GM12875 (cell line): ENCODE measurements around the gene TPI1.

ENCODE experiments used
- H3K4me3 ChIP-seq: one replicate; pipeline ENCODE4 v1.5.1; 2011; ENCODE audit warnings: low read depth, low read length, control low read depth
- TF ChIP-seq, protein P1 (sequence below): IDR thresholded peaks from 2 replicates; pipeline ENCODE4 v1.5.1; 2011; ENCODE audit warnings: low read depth, mild to moderate bottlenecking, control low read depth, inconsistent platforms, low read length, moderate library complexity, borderline replicate concordance; ENCODE audit not compliant: insufficient read depth

TPI1 gene

GRCh38 chr12:6867413-6868210, at the start of gene TPI1:
Gene TPI1 (plus strand): TSS chr12:6867531. CDS start chr12:6867567, 36 bp downstream.
- peak within 1 kb of the TSS; percentile 99 for H3K4me3 ChIP-seq
- TF ChIP-seq, protein P1, sequence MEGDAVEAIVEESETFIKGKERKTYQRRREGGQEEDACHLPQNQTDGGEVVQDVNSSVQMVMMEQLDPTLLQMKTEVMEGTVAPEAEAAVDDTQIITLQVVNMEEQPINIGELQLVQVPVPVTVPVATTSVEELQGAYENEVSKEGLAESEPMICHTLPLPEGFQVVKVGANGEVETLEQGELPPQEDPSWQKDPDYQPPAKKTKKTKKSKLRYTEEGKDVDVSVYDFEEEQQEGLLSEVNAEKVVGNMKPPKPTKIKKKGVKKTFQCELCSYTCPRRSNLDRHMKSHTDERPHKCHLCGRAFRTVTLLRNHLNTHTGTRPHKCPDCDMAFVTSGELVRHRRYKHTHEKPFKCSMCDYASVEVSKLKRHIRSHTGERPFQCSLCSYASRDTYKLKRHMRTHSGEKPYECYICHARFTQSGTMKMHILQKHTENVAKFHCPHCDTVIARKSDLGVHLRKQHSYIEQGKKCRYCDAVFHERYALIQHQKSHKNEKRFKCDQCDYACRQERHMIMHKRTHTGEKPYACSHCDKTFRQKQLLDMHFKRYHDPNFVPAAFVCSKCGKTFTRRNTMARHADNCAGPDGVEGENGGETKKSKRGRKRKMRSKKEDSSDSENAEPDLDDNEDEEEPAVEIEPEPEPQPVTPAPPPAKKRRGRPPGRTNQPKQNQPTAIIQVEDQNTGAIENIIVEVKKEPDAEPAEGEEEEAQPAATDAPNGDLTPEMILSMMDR: no peak

DNA sequence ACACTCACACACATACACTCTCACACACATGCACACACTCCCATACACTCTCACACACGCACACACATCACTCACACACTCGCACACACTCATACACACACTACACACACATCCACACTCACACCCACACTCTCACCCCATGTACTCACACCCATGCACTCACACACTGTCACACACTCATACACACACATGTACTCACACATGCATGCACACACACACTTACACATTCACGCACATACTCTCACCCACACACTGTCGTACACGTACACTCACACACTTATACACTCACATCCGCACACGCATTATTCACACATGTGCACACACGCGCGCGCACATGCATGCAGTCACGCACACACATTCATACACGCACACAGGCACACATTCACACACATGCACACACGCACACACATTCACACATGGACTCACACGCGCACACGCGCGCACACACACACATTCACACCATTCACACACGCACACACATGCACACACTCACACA, 49.6 kb upstream of the TPI1 start:
- TF ChIP-seq, protein P1: no peak
- H3K4me3 ChIP-seq: no peak overlapping the region

- TF ChIP-seq, protein P1: no peak
- no peak overlapping the region for H3K4me3 ChIP-seq
Observed at GRCh38 chr12:6818222-6818621, 49.1 kb upstream of the TPI1 start.

- no peak overlapping the region for H3K4me3 ChIP-seq
Observed at GRCh38 chr12:6818645-6819044, 48.7 kb upstream of the TPI1 start.

GRCh38 chr12:6819106-6820030, 48.0 kb upstream of the TPI1 start:
- H3K4me3 ChIP-seq: no peak overlapping the region

More at GRCh38 chr12:6818645-6819044, 48.7 kb upstream of the TPI1 start:
- TF ChIP-seq, protein P1: no peak

GRCh38 chr12:6820166-6820565, 47.2 kb upstream of the TPI1 start:
- TF ChIP-seq, protein P1: no peak
- H3K4me3 ChIP-seq: no peak overlapping the region

More at GRCh38 chr12:6819106-6820030, 48.0 kb upstream of the TPI1 start:
- TF ChIP-seq, protein P1: peak; percentile 10; the same call in 1 of the 2 replicates
